Measurements from ENCODE around the gene RAPGEF4. TPM values are rescaled to one million over a fixed set of nuclear protein-coding genes. Genes with fewer than 3 reads are reported as not detected.

The RAPGEF4 gene
- total and polyA plus RNA-seq, 2 of the 4 experiments (the other 2 are of a cell fraction), result 1.7 to 3.2 TPM

- 100% methylated on average over 1 of the region's 7 CpGs; no CpG with 5 or more reads in 1 of the 2 experiments for WGBS, 2 experiments (ENCODE audit: extremely low coverage in 2 of 2, insufficient read length in 1 of 2)
- POLR2A ChIA-PET (ENCODE audit: unreplicated experiment), result no interaction called here
- BruUV-seq (replicated peaks), result no TSS peak
Measured at GRCh38 chr2:172988728-172989127, 253.1 kb downstream of the RAPGEF4 start.

More at GRCh38 chr2:172988728-172989127, 253.1 kb downstream of the RAPGEF4 start:
- Histone ChIP-seq H2BK20ac (ENCODE audit: low read depth, low read length) (peak overlapping the region; percentile 55; the same call in 1 of the 2 replicates), H3K36me3 (ENCODE audit: control insufficient read depth, insufficient read depth, low read length) (no peaks in the 10 kb centered on the region), H2AK5ac (ENCODE audit: low read depth, low read length) (no peak overlapping the region), H2BK15ac (ENCODE audit: low read depth, low read length) (no peak overlapping the region), H3K14ac (replicated peaks; ENCODE audit: low read depth, low read length) (no peak overlapping the region), H4K91ac (ENCODE audit: insufficient read depth, low read depth, low read length) (no peak overlapping the region), H3K79me1 (ENCODE audit: low read depth in 1 of 2, low read length in 2 of 2) (no peaks in the 10 kb centered on the region), H3K27me3 (ENCODE audit: control insufficient read depth, insufficient read depth, low read length) (no peaks in the 10 kb centered on the region), H3K9ac (ENCODE audit: low read depth, low read length) (no peak overlapping the region), H4K8ac (ENCODE audit: low read depth in 2 of 2, low read length in 2 of 2) (no peak overlapping the region), H3K27ac (ENCODE audit: insufficient read depth, low read length) (no peak overlapping the region), H4K20me1 (ENCODE audit: insufficient read depth, low read length) (no peaks in the 10 kb centered on the region), H3K4me1 (ENCODE audit: control insufficient read depth, insufficient read depth, low read length) (peaks cover 8% of the 10 kb centered on the region), H3K4me2 (ENCODE audit: low read depth, low read length) (no peak overlapping the region), H3K9me3 (ENCODE audit: control insufficient read depth, insufficient read depth, low read length) (no peaks in the 10 kb centered on the region), H3K4ac (ENCODE audit: low read depth, low read length) (no peak overlapping the region), H3K18ac (ENCODE audit: low read depth, low read length) (no peak overlapping the region), H4K5ac (ENCODE audit: low read depth, low read length) (no peak overlapping the region), H2BK5ac (ENCODE audit: low read depth, low read length, poor library complexity, severe bottlenecking) (no peak overlapping the region), H3K23ac (ENCODE audit: low read depth, low read length) (no peak overlapping the region), H2AK9ac (replicated peaks; ENCODE audit: low read depth, low read length, poor library complexity) (no peak overlapping the region), H2AFZ (replicated peaks; ENCODE audit: low read length, poor library complexity) (no peak overlapping the region), H2BK120ac (ENCODE audit: low read depth, low read length) (no peak overlapping the region), H3K4me3 (ENCODE audit: insufficient read depth, low read depth, low read length) (no peak overlapping the region), H3K56ac (ENCODE audit: extremely low read depth, insufficient read depth, low read length) (no peak overlapping the region), H3K9me1 (ENCODE audit: insufficient read depth, low read length) (no peaks in the 10 kb centered on the region)
- intact Hi-C loops (cut with micrococcal nuclease) (no loop called here), dilution Hi-C loops (cut with HindIII; ENCODE audit: low sequenced_read_pairs, unreplicated experiment) (no loop called here), in situ Hi-C loops (cut with MboI; ENCODE audit: low sequenced_read_pairs) (no loop called here)
- CTCF ChIA-PET, result no interaction called here
- TF ChIP-seq CHD1 (IDR thresholded peaks at IDR 0.05; ENCODE audit: low read depth, low read length), result no peak
- no peak for TF ChIP-seq USF2 (IDR thresholded peaks at IDR 0.05; ENCODE audit: low read depth, low read length)
- no peak for TF ChIP-seq RFX5 (IDR thresholded peaks at IDR 0.05; ENCODE audit: low read depth, low read length)
- no peak for TF ChIP-seq FOS (IDR thresholded peaks at IDR 0.05; ENCODE audit: low read depth, low read length)
- TF ChIP-seq ELK1 (IDR thresholded peaks at IDR 0.05; ENCODE audit: borderline replicate concordance, low read depth, low read length), result no peak
- TF ChIP-seq CTCF (conservative IDR thresholded peaks at IDR 0.05; ENCODE audit: low read depth, low read length), result no peak
- TF ChIP-seq CEBPB (IDR thresholded peaks at IDR 0.05; ENCODE audit: low read depth, low read length), result no peak
- TF ChIP-seq MAZ (IDR thresholded peaks at IDR 0.05; ENCODE audit: borderline replicate concordance, low read depth, low read length), result no peak
- TF ChIP-seq MXI1 (IDR thresholded peaks at IDR 0.05; ENCODE audit: borderline replicate concordance, low read depth, low read length), result no peak
- TF ChIP-seq SMC3 (IDR thresholded peaks at IDR 0.05; ENCODE audit: low read depth, low read length), result no peak
- TF ChIP-seq RCOR1 (IDR thresholded peaks at IDR 0.05; ENCODE audit: insufficient replicate concordance, low read length), result no peak
- TF ChIP-seq BHLHE40 (IDR thresholded peaks at IDR 0.05; ENCODE audit: low read depth, low read length), result no peak
- no peak for TF ChIP-seq NFE2L2 (IDR thresholded peaks at IDR 0.05; ENCODE audit: low read depth, low read length)
- no peak for TF ChIP-seq RAD21 (IDR thresholded peaks at IDR 0.05; ENCODE audit: low read length)
- TF ChIP-seq POLR2A (IDR thresholded peaks at IDR 0.05; ENCODE audit: low read depth, low read length), result no peak
- no peak for TF ChIP-seq MAFK (IDR thresholded peaks at IDR 0.05; ENCODE audit: low read depth, low read length)
- no peak for ATAC-seq (ENCODE audit: low read depth)
- no peak for DNase-seq

All from IMR-90 (cell line).